ENCODE data around the gene ZNF561.
"Not testable (repeated sequence)": the region's sequence is repeated elsewhere in the genome, so short reads cannot be mapped to it uniquely, and the experiment has no call there.

Gene ZNF561

DNA sequence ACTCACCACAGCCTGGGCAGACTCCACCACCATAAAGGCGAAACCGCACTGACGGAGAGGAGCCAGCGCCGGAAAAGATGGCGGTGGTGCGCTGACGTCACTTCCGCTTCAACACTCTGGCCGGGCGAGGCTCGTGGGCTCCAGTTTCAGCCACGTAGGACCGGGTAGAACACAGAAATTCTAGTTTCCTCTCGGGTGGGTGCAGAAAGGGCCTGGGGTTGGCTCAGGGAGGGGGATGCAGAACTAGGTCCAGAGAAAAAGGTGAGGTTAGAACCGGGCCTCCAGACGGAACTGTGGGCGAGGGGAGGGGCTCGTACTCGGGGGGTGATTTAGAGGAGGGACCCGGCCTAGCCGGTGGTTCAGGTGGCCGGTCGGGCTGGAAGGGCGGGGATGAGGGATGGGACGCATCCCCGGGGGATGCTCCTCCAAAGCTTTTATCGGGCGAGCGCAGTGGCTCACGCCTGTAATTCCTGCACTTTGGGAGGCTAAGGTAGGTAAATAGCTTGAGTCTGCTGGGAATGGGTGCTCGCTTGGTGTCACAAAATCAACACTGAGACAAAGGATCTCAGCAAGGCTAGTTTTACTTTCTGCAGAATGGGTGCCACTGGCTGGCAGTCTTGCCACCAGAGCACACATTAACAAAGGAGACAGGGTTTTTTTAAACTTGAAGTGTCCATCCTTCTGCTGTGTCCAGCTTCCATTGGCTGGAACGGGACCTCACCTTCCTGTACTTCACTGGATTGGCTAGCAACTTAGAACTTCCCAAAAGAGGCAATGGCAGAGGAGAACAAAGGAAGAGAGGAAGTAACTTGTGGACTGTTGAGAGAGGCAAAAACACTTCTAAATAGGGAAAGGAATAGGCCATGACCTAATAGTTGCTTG is at the start of gene ZNF561:
TSS of gene ZNF561 (minus strand) at position 77 of the 882 bp plus-strand sequence. CDS start 1,776 bp downstream, outside the sequence.
- no peak for FAIRE-seq

- FAIRE-seq: no peak
Measured at GRCh38 chr19:9668544-9668943, 47.5 kb upstream of the ZNF561 start.

DNA sequence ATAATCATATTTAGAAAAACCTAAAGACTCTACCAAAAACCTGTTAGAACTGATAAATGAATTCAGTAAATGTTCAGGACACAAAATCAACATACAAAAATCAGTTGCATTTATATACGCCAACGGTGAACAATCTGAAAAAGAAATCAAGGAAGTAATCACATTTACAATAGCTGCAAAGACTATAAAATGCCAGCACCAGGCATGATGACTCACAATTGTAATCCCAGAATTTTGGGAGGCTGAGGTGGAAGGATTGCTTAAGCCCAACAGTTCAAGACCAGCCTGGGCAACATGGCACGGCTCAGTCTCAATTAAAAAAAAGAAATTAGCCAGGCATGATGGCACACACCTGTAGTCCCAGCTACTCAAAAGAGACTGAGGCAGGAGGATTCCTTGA is 46.9 kb upstream of the ZNF561 start:
- no peak for FAIRE-seq

- no peak for FAIRE-seq
Measured at GRCh38 chr19:9658769-9659168, 37.7 kb upstream of the ZNF561 start.

GRCh38 chr19:9653066-9653555 is 32.1 kb upstream of the ZNF561 start:
- not testable (repeated sequence) for FAIRE-seq

DNA sequence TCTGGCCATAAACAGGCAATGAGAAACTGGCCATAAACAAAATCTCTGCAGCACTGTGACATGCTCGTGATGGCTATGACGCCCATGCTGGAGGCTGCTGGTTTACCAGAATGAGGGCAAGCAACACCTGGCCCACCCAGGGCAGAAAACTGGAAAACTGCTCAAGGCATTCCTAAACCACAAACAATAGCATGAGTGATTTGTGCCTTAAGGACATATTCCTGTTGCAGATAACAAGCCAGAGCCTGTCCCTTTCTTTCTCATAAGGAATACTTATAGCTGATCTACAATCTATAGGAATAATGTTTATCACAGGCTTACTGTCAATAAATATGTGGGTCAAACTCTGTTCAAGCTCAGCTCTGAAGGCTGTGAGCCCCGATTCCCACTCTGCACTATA is 30.4 kb upstream of the ZNF561 start:
- not testable (repeated sequence) for FAIRE-seq

- FAIRE-seq: no peak
Measured at GRCh38 chr19:9650345-9650744, 29.3 kb upstream of the ZNF561 start.

GRCh38 chr19:9645472-9645871 is 24.4 kb upstream of the ZNF561 start:
- FAIRE-seq: no peak

DNA sequence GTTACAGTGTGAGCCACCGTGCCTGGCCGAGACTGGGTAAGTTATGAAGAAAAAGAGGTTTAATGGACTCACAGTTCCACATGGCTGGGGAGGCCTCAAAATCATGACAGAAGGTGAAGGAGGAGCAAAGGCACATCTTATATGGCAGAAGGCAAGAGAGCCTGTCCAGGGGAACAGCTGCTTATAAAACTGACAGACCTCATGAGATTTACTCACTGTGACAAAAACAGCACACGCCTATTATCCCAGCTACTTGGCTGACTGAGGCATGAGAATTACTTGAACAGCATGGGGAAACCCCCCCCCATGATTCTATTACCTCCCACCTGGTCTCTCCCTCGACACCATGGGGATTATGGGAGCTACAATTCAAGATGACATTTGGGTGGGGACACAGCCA is 23.4 kb upstream of the ZNF561 start:
- FAIRE-seq: no peak

DNA sequence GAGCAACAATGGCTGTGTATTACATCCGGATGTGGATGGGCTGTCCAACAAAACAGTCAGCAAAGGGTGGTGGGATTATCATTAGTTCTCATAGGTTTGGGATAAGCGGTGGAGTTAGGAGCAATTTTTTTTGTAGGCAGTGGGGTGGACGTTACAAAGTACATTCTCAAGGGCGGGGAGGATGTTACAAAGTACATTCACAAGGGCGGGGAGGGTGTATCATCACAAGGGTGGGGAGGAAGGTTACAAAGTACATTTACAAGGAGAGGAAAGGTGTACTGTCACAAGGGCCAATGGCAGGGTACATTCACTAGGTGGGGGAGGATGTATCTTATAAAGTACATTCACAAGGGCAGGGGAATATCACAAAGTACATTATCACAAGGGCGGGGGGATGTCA is 20.8 kb upstream of the ZNF561 start:
- no peak for FAIRE-seq

DNA sequence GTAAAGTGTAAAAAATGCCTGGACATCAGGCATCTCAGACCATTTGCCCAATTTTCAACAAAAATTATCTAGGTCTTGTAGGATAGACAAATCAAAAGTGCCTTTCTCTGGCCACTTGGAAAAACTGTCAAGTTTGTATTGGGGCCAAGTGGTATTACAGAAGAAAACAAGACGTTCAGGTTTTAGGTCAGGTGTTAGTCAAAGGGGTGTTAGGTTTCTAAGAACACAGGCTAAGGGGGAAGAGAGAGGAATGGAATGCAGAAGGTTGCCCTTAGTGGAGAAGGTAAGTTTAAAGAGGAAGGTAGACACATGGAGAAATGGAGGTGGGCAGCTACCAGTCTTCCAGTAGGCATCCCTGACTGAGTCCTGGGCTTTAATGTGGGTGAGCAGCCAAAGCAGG is 19.9 kb upstream of the ZNF561 start:
- FAIRE-seq: no peak

GRCh38 chr19:9636018-9636417 is 15.0 kb upstream of the ZNF561 start:
- no peak for FAIRE-seq

GRCh38 chr19:9627856-9628255 is 6.8 kb upstream of the ZNF561 start:
- no peak for FAIRE-seq

DNA sequence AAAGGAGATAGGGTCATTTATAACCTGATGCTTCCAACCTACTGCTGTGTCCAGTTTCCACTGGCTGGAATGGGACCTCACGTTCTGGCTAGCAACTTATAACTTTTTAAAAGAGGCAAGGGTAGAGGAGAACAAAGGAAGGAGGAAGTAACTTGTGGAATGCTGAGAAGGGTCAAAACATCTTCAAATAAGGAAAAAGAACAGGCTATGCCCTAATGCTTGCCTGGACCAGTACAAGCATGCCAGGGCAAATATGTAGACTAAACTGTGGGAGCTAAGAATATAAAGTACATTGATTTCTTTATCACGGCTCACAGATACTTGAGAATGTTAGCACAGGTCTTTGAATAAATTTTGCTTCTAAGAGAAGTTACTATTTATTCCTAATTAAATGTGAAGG is 1.5 kb upstream of the ZNF561 start:
- no peak for FAIRE-seq

- FAIRE-seq: no peak
Measured at GRCh38 chr19:9620842-9621155, 233 bp downstream of the ZNF561 start.

- no peak for FAIRE-seq
Measured at GRCh38 chr19:9615844-9616243, 5.2 kb downstream of the ZNF561 start.

DNA sequence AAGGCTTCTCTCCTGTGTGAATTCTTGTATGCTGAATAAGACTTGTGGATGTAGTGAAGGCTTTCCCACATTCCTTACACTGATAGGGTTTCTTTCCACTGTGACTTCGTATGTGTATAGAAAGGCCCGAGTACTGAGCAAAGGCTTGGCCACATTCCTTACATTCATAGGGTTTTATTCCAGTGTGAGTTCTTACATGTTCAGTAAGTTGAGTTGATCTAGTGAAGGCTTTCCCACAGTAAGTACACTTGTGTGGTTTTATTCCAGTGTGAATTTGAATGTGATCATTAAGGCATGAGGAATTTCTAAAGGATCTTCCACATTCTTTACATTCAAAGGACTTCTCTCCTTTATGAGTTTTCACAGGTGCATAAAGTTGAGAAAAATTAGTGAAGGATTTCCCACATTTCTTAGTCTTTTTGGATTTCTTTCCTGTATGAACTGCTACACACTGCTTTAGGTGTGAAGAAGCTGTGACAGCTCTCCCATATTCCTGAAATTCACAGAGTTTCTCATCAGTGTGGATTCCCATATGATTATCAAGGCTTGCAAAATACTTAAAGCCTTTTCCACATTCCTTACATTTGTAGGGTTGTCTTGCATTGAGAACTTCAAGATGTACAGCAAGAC is 10.4 kb downstream of the ZNF561 start:
- no peak for FAIRE-seq

GRCh38 chr19:9608912-9609311 is 12.1 kb downstream of the ZNF561 start:
- no peak for FAIRE-seq

GRCh38 chr19:9597027-9597426 is 24.0 kb downstream of the ZNF561 start:
- no peak for FAIRE-seq

DNA sequence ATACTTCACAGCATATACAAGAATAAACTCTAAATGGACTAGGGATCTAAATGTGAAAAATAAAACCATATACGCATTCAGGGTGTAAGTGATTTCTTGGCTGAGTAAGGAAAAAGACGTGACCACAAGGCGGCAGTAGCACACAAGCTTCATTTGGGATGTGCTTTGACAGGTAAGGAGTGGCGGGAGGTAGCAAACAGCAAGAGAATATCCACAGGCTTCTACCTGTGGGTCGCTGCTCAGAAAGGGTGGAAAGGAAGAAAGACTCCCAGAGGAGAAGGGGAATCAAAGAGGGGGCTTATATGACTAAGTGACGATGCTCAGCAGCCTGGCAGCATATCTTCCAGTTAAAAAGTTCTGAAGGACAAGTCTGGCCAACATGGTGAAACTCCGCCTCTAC is 34.3 kb downstream of the ZNF561 start:
- FAIRE-seq: no peak

GRCh38 chr19:9584073-9584833 is 36.8 kb downstream of the ZNF561 start, which contains the start of gene ZNF121:
Gene ZNF121 (minus strand): TSS chr19:9584504. CDS start chr19:9568097, 16,407 bp downstream.
- no peak for FAIRE-seq

DNA sequence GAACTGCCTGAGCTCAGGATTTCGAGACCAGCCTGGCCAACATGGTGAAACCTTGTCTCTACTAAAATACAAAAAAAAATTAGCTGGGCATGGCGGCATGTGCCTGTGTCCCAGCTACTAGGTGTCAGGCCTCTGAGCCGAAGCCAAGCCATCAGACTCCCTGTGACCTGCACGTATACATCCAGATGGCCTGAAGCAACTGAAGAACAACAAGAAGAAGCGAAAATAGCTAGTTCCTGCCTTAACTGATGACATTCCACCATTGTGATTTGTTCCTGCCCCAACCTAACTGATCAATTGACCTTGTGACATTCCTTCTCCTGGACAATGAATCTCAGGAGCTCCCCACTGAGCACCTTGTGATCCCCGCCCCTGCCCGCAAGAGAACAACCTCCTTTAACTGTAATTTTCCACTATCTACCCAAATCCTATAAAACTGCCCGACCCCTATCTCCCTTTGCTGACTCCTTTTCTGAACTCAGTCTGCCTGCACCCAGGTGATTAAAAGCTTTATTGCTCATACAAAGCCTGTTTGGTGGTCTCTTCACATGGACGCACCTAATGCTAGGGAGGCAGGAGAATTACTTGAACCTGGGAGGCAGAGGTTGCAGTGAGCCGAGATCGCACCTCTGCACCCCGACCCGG is 38.8 kb downstream of the ZNF561 start:
- not testable (repeated sequence) for FAIRE-seq

DNA sequence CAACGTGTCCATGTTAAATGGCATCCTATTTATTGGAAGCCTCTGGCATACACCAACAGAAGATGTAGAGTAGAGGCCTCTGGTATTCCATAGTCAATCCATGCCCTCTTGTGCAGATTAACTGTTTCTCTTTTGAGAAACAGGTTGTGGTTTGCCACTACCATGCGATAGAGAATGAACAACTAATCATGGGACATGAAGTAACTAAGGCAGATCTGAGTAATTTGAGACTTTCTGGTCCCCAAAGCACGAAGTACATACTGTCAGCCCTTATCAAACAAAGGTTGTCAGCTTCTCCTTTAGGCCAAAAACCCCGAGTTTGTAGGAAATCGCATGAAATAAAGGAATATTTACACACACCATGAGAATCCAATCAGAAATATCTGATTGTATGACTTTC is 40.3 kb downstream of the ZNF561 start:
- no peak for FAIRE-seq
